ENCODE measurements around the gene CHD2. TPM values are rescaled to one million over a fixed set of nuclear protein-coding genes. Genes with fewer than 3 reads are reported as not detected.

Gene CHD2
- total RNA-seq, 1 experiment from 2014 or later = 101 TPM

DNA sequence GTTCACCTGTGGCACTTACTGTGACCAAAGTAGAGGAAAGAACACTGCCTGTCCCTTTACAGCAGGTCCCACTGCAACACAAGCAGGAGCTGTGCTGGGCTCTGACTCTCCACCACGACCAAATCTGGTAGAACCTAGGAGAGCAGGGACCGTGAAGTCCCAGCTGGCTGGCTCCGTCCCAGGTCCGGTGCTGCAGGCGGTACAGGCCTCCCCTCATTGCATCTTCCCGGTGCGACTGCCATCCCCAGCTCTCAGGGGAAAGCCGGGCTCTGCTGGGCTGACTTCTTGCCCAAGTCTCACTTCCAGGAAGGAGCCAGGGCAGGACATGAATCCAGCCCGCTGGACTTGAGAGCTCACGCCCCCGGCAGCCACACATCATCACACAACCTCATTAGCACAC is 155.1 kb downstream of the CHD2 start:
- H3K9me3 Mint-ChIP-seq = 0 out of 2 replicates have a peak, but pooled peaks cover 6% of the 10 kb centered on the region
- DNase-seq (ENCODE audit: low spot score) (no peak), ATAC-seq (no peak)
- H3K4me3 Mint-ChIP-seq = no peak overlapping the region
- H3K27ac Mint-ChIP-seq = peak overlapping the region; percentile 88
- ChIA-PET CTCF (interaction anchor here (0.6 to 2.2 kb wide), 5 partner anchors 18 to 386 kb away, joined by 3 to 9 read pairs (median 5); no protein-coding TSS in a partner anchor), POLR2A (no interaction called here)
- TF ChIP-seq CBFB (CRISPR knock-in tag; IDR thresholded peaks at IDR 0.05; ENCODE audit: low read depth) = no peak
- TF ChIP-seq, protein P1, sequence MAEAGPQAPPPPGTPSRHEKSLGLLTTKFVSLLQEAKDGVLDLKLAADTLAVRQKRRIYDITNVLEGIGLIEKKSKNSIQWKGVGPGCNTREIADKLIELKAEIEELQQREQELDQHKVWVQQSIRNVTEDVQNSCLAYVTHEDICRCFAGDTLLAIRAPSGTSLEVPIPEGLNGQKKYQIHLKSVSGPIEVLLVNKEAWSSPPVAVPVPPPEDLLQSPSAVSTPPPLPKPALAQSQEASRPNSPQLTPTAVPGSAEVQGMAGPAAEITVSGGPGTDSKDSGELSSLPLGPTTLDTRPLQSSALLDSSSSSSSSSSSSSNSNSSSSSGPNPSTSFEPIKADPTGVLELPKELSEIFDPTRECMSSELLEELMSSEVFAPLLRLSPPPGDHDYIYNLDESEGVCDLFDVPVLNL (CRISPR knock-in tag; IDR thresholded peaks at IDR 0.05; ENCODE audit: borderline replicate concordance, low read depth) = no peak
- no peak for TF ChIP-seq TEAD1 (CRISPR knock-in tag; IDR thresholded peaks at IDR 0.05)
- no peak for TF ChIP-seq GTF2I (CRISPR knock-in tag; conservative IDR thresholded peaks at IDR 0.05)
- TF ChIP-seq NR2C2 (CRISPR knock-in tag; IDR thresholded peaks at IDR 0.05) = no peak
- TF ChIP-seq OVOL2 (CRISPR knock-in tag; IDR thresholded peaks at IDR 0.05; ENCODE audit: borderline replicate concordance) = no peak
- TF ChIP-seq, protein P2, sequence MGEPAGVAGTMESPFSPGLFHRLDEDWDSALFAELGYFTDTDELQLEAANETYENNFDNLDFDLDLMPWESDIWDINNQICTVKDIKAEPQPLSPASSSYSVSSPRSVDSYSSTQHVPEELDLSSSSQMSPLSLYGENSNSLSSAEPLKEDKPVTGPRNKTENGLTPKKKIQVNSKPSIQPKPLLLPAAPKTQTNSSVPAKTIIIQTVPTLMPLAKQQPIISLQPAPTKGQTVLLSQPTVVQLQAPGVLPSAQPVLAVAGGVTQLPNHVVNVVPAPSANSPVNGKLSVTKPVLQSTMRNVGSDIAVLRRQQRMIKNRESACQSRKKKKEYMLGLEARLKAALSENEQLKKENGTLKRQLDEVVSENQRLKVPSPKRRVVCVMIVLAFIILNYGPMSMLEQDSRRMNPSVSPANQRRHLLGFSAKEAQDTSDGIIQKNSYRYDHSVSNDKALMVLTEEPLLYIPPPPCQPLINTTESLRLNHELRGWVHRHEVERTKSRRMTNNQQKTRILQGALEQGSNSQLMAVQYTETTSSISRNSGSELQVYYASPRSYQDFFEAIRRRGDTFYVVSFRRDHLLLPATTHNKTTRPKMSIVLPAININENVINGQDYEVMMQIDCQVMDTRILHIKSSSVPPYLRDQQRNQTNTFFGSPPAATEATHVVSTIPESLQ (CRISPR knock-in tag; IDR thresholded peaks at IDR 0.05) = no peak
- peaks cover 37% of the 10 kb centered on the region for H3K36me3 Mint-ChIP-seq
- H3K4me1 Mint-ChIP-seq = peaks cover 36% of the 10 kb centered on the region
- H3K27me3 Mint-ChIP-seq (ENCODE audit: low read depth) = no peaks in the 10 kb centered on the region

DNA sequence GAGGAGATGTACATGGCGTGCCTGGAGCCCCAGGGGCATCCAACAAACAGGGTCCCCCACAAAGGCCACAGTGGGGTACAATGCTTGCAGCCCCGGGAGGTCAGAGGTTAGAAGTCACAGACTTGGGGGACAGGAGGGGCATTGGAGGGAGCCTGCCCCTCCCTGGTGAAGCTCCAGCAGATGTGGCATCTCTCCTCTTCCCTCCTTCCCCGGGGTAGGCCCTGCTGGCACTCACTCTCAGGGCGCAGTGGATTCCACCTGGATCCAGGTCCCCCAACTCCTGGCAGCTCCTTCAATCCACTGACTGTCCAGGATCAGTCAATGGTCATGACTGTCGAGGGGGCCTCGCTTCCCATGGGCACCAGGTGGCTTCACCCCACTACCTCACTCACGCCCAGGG is 156.7 kb downstream of the CHD2 start:
- Mint-ChIP-seq H3K36me3 (peaks cover 31% of the 10 kb centered on the region), H3K27ac (peak overlapping the region; percentile 82; the same call in 1 of the 2 replicates), H3K4me1 (peaks cover 51% of the 10 kb centered on the region), H3K27me3 (ENCODE audit: low read depth) (no peaks in the 10 kb centered on the region), H3K4me3 (no peak overlapping the region), H3K9me3 (0 out of 2 replicates have a peak, but pooled peaks cover 6% of the 10 kb centered on the region)
- ATAC-seq (no peak), DNase-seq (ENCODE audit: low spot score) (no peak)
- POLR2A ChIA-PET = no interaction called here
- no peak for TF ChIP-seq FOXJ3 (CRISPR knock-in tag; IDR thresholded peaks at IDR 0.05; ENCODE audit: borderline replicate concordance)
- TF ChIP-seq NR2C2 (CRISPR knock-in tag; IDR thresholded peaks at IDR 0.05) = no peak
- no peak for TF ChIP-seq MXD4 (CRISPR knock-in tag; IDR thresholded peaks at IDR 0.05; ENCODE audit: borderline replicate concordance)
- TF ChIP-seq, protein P3, sequence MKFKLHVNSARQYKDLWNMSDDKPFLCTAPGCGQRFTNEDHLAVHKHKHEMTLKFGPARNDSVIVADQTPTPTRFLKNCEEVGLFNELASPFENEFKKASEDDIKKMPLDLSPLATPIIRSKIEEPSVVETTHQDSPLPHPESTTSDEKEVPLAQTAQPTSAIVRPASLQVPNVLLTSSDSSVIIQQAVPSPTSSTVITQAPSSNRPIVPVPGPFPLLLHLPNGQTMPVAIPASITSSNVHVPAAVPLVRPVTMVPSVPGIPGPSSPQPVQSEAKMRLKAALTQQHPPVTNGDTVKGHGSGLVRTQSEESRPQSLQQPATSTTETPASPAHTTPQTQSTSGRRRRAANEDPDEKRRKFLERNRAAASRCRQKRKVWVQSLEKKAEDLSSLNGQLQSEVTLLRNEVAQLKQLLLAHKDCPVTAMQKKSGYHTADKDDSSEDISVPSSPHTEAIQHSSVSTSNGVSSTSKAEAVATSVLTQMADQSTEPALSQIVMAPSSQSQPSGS (CRISPR knock-in tag; IDR thresholded peaks at IDR 0.05; ENCODE audit: borderline replicate concordance, low read depth) = no peak
- no peak for TF ChIP-seq ZNF219 (CRISPR knock-in tag; IDR thresholded peaks at IDR 0.05; ENCODE audit: borderline replicate concordance)
- TF ChIP-seq, protein P4, sequence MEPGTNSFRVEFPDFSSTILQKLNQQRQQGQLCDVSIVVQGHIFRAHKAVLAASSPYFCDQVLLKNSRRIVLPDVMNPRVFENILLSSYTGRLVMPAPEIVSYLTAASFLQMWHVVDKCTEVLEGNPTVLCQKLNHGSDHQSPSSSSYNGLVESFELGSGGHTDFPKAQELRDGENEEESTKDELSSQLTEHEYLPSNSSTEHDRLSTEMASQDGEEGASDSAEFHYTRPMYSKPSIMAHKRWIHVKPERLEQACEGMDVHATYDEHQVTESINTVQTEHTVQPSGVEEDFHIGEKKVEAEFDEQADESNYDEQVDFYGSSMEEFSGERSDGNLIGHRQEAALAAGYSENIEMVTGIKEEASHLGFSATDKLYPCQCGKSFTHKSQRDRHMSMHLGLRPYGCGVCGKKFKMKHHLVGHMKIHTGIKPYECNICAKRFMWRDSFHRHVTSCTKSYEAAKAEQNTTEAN (CRISPR knock-in tag; IDR thresholded peaks at IDR 0.05) = no peak
- no peak for TF ChIP-seq ATF1 (CRISPR knock-in tag; IDR thresholded peaks at IDR 0.05)
- CTCF ChIA-PET = interaction anchor here (0.8 to 1.9 kb wide), 4 partner anchors 20 to 31 kb away, joined by 3 to 7 read pairs (median 5); no protein-coding TSS in a partner anchor

DNA sequence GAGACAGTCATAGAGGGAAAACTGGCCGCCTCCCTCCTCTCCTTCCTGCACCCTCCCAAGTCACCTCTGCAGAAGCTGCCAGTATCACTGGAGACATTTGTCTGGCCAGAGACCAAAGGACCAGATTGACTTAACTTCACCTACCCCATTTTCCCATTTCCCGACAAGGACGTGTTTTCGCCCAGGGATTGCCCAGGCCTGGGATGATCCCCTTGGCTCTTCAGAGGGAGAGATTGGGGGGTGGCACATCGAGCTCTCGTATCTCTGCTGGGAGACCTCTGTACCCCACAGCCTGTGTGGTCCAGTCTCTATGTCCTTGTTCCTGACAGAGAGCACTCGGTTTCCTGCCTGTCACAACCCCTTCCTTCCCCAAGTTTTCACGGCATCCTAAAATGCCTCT is 157.5 kb downstream of the CHD2 start:
- no peaks in the 10 kb centered on the region for H3K27me3 Mint-ChIP-seq (ENCODE audit: low read depth)
- TF ChIP-seq, protein P5, sequence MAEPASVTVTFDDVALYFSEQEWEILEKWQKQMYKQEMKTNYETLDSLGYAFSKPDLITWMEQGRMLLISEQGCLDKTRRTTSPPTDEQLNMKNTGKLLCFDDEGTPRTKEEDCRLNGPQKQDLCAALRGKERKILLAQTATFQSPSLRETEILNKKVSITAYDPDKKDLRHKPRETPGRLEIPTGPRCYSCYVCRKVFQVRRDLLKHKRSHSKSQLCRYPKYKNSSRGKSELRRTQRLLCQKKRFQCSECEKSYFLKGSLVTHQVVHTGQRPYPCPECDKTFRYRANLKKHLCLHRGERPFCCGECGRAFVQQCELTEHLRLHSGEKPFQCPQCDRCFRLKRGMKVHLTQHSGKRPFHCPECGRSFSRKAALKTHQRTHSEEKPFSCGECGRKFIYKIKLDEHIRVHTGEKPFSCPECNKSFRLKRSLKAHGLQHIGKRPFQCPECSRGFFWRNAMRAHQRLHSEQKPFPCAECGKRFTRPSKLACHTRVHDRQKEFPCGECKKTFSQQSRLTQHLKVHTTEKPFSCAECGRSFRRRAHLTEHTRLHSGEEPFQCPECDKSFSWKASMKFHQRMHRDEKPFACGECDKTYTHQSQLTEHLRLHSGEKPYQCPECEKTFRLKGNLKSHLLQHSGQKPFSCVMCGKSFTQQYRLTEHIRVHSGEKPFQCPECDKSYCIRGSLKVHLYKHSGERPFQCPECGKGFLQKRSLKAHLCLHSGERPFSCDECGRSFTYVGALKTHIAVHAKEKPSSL (CRISPR knock-in tag; conservative IDR thresholded peaks at IDR 0.05) = no peak
- TF ChIP-seq ZNF232 (CRISPR knock-in tag; IDR thresholded peaks at IDR 0.05) = no peak
- TF ChIP-seq, protein P6, sequence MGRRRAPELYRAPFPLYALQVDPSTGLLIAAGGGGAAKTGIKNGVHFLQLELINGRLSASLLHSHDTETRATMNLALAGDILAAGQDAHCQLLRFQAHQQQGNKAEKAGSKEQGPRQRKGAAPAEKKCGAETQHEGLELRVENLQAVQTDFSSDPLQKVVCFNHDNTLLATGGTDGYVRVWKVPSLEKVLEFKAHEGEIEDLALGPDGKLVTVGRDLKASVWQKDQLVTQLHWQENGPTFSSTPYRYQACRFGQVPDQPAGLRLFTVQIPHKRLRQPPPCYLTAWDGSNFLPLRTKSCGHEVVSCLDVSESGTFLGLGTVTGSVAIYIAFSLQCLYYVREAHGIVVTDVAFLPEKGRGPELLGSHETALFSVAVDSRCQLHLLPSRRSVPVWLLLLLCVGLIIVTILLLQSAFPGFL (CRISPR knock-in tag; IDR thresholded peaks at IDR 0.05; ENCODE audit: borderline replicate concordance) = no peak
- TF ChIP-seq SMAD3 (CRISPR knock-in tag; IDR thresholded peaks at IDR 0.05; ENCODE audit: borderline replicate concordance) = no peak
- TF ChIP-seq, protein P7, sequence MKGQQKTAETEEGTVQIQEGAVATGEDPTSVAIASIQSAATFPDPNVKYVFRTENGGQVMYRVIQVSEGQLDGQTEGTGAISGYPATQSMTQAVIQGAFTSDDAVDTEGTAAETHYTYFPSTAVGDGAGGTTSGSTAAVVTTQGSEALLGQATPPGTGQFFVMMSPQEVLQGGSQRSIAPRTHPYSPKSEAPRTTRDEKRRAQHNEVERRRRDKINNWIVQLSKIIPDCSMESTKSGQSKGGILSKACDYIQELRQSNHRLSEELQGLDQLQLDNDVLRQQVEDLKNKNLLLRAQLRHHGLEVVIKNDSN (CRISPR knock-in tag; IDR thresholded peaks at IDR 0.05) = no peak
- peaks cover 24% of the 10 kb centered on the region for H3K36me3 Mint-ChIP-seq
- 0 out of 2 replicates have a peak, but pooled peaks cover 6% of the 10 kb centered on the region for H3K9me3 Mint-ChIP-seq
- H3K27ac Mint-ChIP-seq = no peak overlapping the region
- ChIA-PET CTCF (interaction anchor here (0.6 to 3.8 kb wide), 5 partner anchors 14 to 1062 kb away, joined by 3 to 11 read pairs (median 3); no protein-coding TSS in a partner anchor), POLR2A (no interaction called here)
- peaks cover 59% of the 10 kb centered on the region for H3K4me1 Mint-ChIP-seq
- ATAC-seq = no peak
- H3K4me3 Mint-ChIP-seq = no peak overlapping the region
- no peak for DNase-seq (ENCODE audit: low spot score)

Data from WTC11 (cell line).